ENCODE results near the gene UMAD1.

UMAD1 gene

DNA sequence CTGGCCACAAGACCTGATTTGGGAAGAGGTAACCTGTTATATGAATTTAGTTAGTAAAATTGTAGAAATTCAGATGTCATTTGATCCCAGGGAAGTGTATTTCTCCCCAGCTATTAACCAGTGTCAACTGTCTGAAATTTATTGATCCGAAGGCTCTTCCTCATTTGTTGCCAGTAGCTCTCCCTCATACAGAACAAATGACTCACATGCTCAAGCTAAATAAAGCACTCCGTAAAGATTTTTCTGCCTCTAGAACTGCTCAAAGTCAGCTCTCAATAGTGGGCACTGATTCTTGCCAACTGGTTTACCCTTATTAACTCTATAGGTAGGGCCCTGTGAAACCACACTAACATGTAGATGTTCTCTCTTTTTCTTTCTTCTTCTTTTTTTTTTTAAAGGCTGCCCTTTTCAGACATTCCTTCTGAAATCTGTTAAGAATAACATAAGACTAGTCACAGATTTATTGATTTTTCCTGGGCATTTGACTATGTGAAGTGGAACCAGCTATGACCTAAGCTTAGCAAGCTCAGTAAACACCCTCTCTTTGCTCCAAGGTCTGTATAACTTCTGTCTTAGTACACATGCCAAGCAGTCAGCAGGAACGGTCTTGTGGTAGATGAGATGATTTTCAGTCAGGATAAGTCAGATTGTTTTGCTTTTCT is 56.0 kb downstream of the UMAD1 start:
- TF ChIP-seq POLR2AphosphoS5 (IDR thresholded peaks at IDR 0.05; ENCODE audit: low read depth, low read length) (no peak), TAF1 (IDR thresholded peaks at IDR 0.05; ENCODE audit: borderline replicate concordance, insufficient read depth, low read length) (no peak), SIN3A (IDR thresholded peaks at IDR 0.05; ENCODE audit: borderline replicate concordance, insufficient read depth, low read length) (no peak), FOXP2 (optimal IDR thresholded peaks at IDR 0.05; ENCODE audit: borderline replicate concordance, extremely low read depth, extremely low read length, insufficient read depth) (no peak)
- TF ChIP-seq, protein P1, sequence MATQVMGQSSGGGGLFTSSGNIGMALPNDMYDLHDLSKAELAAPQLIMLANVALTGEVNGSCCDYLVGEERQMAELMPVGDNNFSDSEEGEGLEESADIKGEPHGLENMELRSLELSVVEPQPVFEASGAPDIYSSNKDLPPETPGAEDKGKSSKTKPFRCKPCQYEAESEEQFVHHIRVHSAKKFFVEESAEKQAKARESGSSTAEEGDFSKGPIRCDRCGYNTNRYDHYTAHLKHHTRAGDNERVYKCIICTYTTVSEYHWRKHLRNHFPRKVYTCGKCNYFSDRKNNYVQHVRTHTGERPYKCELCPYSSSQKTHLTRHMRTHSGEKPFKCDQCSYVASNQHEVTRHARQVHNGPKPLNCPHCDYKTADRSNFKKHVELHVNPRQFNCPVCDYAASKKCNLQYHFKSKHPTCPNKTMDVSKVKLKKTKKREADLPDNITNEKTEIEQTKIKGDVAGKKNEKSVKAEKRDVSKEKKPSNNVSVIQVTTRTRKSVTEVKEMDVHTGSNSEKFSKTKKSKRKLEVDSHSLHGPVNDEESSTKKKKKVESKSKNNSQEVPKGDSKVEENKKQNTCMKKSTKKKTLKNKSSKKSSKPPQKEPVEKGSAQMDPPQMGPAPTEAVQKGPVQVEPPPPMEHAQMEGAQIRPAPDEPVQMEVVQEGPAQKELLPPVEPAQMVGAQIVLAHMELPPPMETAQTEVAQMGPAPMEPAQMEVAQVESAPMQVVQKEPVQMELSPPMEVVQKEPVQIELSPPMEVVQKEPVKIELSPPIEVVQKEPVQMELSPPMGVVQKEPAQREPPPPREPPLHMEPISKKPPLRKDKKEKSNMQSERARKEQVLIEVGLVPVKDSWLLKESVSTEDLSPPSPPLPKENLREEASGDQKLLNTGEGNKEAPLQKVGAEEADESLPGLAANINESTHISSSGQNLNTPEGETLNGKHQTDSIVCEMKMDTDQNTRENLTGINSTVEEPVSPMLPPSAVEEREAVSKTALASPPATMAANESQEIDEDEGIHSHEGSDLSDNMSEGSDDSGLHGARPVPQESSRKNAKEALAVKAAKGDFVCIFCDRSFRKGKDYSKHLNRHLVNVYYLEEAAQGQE (IDR thresholded peaks at IDR 0.05; ENCODE audit: insufficient read depth in 1 of 2, low read depth in 2 of 2, low read length in 2 of 2): no peak

DNA sequence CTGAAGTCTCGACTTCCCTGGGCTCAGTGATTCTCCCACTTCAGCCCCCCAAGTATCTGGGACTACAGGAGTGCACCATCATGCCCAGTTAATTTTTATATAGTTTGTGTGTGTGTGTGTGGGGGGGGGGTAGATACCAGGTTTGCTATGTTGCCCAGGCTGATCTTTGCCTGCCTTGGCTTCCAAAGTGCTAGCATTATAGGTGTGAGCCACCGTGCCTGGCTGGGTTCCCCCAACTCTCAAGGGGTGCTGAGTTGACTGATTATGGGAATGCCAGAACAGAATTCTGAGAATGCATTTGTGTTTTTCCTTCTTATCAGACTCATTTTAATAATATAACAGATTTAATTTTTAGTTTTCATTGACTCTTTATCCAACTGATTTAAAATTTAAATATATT is 58.4 kb downstream of the UMAD1 start:
- TF ChIP-seq, protein P1 (IDR thresholded peaks at IDR 0.05; ENCODE audit: insufficient read depth in 1 of 2, low read depth in 2 of 2, low read length in 2 of 2): no peak
- TF ChIP-seq TAF1 (IDR thresholded peaks at IDR 0.05; ENCODE audit: borderline replicate concordance, insufficient read depth, low read length): no peak
- no peak for TF ChIP-seq POLR2AphosphoS5 (IDR thresholded peaks at IDR 0.05; ENCODE audit: low read depth, low read length)
- no peak for TF ChIP-seq SIN3A (IDR thresholded peaks at IDR 0.05; ENCODE audit: borderline replicate concordance, insufficient read depth, low read length)

DNA sequence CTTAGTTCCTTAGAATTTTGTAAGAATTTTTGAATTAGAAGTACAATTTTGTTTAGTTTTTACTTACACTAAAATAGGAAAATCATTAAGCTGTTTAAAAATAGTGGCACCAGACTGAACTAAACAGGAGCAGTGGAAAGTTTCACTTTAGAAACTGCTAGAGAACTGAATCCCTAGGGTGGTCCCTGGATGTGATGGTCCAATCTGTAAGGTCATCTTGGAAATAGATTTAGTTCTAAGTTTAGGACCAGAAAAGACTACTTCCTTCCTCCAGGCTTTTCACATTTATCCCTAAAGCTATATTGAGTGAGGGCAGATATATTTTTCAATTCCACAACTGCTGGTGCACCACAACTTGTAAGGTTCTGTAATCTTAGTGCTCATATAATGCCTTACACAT is 58.8 kb downstream of the UMAD1 start:
- TF ChIP-seq FOXP2 (optimal IDR thresholded peaks at IDR 0.05; ENCODE audit: borderline replicate concordance, extremely low read depth, extremely low read length, insufficient read depth) (no peak), TAF1 (IDR thresholded peaks at IDR 0.05; ENCODE audit: borderline replicate concordance, insufficient read depth, low read length) (no peak), SIN3A (IDR thresholded peaks at IDR 0.05; ENCODE audit: borderline replicate concordance, insufficient read depth, low read length) (no peak), POLR2AphosphoS5 (IDR thresholded peaks at IDR 0.05; ENCODE audit: low read depth, low read length) (no peak)
- TF ChIP-seq, protein P1 (IDR thresholded peaks at IDR 0.05; ENCODE audit: insufficient read depth in 1 of 2, low read depth in 2 of 2, low read length in 2 of 2): no peak

DNA sequence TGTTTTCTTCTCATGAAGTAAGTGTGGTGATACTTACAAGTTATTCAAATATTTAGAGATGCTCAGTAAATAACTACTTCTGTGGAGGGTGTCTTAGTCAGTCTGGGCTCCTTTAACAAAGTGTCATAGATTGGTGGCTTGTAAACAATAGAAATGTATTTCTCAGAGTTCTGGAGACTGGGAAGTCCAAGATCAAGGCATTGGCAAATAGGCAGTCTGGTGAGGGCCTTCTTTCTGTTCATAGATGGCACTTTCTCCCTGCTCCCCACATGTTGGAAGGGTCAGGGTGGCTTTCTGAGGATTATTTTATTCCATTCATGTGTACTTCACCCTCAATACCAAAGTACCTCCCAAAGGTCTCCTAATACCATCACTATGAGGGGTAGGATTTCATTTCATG is 59.4 kb downstream of the UMAD1 start:
- no peak for TF ChIP-seq TAF1 (IDR thresholded peaks at IDR 0.05; ENCODE audit: borderline replicate concordance, insufficient read depth, low read length)
- TF ChIP-seq FOXP2 (optimal IDR thresholded peaks at IDR 0.05; ENCODE audit: borderline replicate concordance, extremely low read depth, extremely low read length, insufficient read depth): no peak
- TF ChIP-seq POLR2AphosphoS5 (IDR thresholded peaks at IDR 0.05; ENCODE audit: low read depth, low read length): no peak
- no peak for TF ChIP-seq SIN3A (IDR thresholded peaks at IDR 0.05; ENCODE audit: borderline replicate concordance, insufficient read depth, low read length)
- TF ChIP-seq, protein P1 (IDR thresholded peaks at IDR 0.05; ENCODE audit: insufficient read depth in 1 of 2, low read depth in 2 of 2, low read length in 2 of 2): no peak
